GM18951 (cell line): ENCODE measurements around the gene CAPN12.

ENCODE experiments used
- POLR2A ChIP-seq: IDR thresholded peaks from 4 replicates; pipeline ENCODE4 v1.6.1; 2011; ENCODE audit warnings: mild to moderate bottlenecking; ENCODE audit not compliant: insufficient read length, insufficient read depth; ENCODE audit errors: extremely low read depth
- in situ Hi-C: fragments of 300-500 bp; cut with MboI; formaldehyde crosslinking; loops from one replicate; pipeline ENCODE4 v1.12.0; 2022; ENCODE audit warnings: low sequenced_read_pairs, mixed read lengths, inconsistent platforms; ENCODE audit not compliant: unreplicated experiment

CAPN12 gene

GRCh38 chr19:38729653-38730469, 14.4 kb downstream of the CAPN12 start:
- in situ Hi-C loops, result no loop called here
- TF ChIP-seq POLR2A, result no peak

DNA sequence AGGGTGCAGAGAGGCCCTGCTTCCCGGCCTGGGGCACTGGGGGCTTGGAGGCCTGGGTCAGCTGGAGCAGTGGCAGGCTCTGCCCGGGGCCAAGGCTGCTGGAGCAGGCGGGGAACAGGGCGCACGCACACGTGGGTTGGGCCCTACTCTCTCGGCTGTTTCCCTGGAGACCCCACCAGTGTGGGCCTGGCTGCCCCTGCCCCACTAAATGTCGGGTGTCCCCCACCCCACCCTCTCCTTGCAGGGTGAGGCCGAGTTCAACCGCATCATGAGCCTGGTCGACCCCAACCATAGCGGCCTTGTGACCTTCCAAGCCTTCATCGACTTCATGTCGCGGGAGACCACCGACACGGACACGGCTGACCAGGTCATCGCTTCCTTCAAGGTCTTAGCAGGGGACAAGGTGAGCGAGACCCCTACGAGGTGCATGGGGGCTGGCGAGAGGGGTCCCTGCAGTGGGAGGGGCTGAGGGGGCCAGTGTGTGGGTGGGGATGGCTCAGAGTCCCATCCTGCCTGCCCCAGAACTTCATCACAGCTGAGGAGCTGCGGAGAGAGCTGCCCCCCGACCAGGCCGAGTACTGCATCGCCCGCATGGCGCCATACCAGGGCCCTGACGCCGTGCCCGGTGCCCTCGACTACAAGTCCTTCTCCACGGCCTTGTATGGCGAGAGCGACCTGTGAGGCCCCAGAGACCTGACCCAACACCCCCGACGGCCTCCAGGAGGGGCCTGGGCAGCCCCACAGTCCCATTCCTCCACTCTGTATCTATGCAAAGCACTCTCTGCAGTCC, 15.3 kb downstream of the CAPN12 start:
- in situ Hi-C loops, result no loop called here
- no peak for TF ChIP-seq POLR2A

- in situ Hi-C loops, result no loop called here
Measured at GRCh38 chr19:38727868-38728660, 16.2 kb downstream of the CAPN12 start.

GRCh38 chr19:38727306-38727867, 16.9 kb downstream of the CAPN12 start:
- in situ Hi-C loops, result no loop called here
- TF ChIP-seq POLR2A, result no peak

More at GRCh38 chr19:38727868-38728660, 16.2 kb downstream of the CAPN12 start:
- TF ChIP-seq POLR2A, result no peak

DNA sequence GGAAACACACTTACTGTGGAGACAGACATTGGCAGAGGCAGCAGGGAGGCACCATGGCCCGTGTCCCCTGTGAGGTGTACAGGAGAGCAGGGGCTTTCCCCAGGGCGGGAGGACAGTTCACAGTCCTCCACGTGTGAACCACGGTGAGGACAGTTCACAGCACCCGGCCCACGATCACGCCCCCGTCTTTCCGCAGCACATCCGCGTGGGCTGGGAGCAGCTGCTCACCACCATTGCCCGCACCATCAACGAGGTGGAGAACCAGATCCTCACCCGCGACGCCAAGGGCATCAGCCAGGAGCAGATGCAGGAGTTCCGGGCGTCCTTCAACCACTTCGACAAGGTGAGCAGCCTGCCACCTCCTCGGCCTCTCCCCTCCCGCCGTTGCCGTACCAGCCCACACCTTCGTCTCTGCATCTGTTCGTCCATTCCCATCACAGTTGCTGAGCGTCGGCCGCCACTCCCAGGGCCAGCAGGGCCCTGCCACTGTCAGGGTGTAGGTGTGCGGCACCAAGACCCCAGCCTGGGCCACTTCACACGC, 17.4 kb downstream of the CAPN12 start:
- in situ Hi-C loops, result no loop called here

DNA sequence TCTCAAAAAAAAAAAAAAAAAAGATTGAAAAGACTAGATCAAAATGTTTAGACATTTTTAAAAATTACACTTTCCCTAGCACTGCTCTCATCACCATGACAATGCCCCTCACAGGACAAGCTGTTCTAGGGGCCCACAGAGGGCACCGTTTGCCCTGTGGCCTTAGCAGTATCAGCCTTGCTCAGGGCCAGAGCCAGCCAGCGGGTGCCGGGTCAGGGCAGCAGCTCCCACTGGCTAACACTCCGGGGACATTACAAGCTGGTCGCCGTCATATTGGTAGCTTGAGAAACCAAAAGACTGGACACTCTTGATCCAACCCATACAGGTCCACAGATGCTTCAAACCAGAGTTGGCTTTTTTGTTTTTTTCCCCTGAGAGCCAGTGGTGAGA, 18.0 kb downstream of the CAPN12 start:
- in situ Hi-C loops, result no loop called here
- TF ChIP-seq POLR2A, result no peak

More for the DNA sequence above, 17.4 kb downstream of the CAPN12 start:
- no peak for TF ChIP-seq POLR2A

GRCh38 chr19:38725469-38726283, 18.6 kb downstream of the CAPN12 start:
- no peak for TF ChIP-seq POLR2A
- in situ Hi-C loops, result no loop called here

DNA sequence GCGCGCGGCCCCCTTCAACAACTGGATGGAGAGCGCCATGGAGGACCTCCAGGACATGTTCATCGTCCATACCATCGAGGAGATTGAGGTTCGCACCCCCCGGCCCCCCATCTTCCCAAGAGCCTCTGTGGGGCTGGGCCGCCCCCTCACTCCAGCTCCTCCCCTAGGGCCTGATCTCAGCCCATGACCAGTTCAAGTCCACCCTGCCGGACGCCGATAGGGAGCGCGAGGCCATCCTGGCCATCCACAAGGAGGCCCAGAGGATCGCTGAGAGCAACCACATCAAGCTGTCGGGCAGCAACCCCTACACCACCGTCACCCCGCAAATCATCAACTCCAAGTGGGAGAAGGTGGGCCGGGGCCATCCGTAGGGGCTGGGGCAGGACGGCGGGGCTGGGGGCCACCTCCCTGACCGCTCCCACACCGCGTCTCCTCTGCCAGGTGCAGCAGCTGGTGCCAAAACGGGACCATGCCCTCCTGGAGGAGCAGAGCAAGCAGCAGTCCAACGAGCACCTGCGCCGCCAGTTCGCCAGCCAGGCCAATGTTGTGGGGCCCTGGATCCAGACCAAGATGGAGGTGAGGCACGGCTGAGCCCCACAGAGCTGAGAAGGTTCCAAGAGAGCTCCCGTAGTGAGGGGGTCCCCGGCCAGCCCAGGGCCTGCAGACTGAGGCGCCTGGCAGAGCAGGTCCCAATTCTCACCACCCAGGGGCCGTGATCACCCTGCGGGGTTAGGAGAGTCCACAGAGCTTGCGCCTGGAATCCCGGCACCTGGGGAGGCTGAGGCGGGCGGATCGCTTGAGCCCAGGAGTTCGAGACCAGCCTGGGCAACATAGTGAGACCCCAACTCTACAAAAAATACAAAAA, 20.1 kb downstream of the CAPN12 start:
- in situ Hi-C loops, result no loop called here
- TF ChIP-seq POLR2A, result no peak

DNA sequence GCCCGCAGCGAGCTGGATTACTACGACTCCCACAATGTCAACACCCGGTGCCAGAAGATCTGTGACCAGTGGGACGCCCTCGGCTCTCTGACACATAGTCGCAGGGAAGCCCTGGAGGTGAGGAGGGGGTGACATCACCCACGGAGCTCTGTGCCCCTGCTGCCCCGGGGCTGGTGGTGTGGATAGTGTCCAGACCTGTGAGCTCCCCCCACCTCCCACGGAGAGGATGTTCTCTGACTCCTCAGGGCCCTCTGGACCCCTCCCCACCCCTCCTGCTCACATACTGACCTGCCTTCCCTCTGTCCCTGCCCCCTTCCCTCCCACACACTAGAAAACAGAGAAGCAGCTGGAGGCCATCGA, 20.7 kb downstream of the CAPN12 start:
- in situ Hi-C loops, result no loop called here
- no peak for TF ChIP-seq POLR2A

DNA sequence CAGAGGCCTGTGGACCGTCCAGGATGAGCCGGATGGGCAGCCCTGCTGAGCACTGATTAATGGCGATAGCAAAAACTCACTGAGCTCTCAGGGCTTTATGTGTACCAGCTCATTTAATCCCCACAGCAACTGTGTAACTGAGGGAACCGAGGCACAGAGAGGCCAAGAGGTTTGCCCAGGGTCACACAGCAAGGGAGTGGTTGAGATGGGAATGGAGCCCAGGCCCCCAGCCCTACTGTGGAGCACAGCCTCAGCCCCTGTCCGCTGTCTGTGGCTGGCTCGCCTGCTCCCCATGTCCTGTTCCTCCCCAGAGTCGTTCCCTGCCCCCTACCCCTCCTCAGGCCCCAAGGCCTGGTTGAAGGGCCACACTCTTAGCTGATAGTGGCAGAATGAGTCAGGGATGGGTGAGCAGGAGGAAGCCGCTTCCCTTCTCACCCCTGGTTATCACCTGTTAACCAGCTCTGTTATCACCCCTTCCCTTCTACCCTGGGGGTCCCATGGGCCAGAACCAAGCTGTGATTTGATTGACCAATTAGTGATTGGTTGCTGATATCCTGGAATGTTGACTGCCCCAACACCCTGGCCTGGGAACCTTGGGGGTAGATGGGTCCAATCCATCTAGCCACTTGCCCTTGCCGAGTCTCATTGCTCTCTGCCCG, 21.2 kb downstream of the CAPN12 start:
- in situ Hi-C loops, result no loop called here
- TF ChIP-seq POLR2A, result no peak
